Left ventricle myocardium superior (tissue), 1 donor: ENCODE data around the gene KIF26B. TPM values are rescaled to one million over a fixed set of nuclear protein-coding genes. Genes with fewer than 3 reads are reported as not detected.

Experiments
- ATAC-seq: fragments of 200-7000 bp; cut with Tn5 transposase; one replicate; pipeline ENCODE4 v1.9.1; 2020; ENCODE audit warnings: mild to moderate bottlenecking, moderate library complexity
- DNase-seq: peaks from one replicate; pipeline ENCODE4 v3.0.0-alpha.2; 2020
- intact Hi-C: fragments of 100-400 bp; cut with micrococcal nuclease; formaldehyde crosslinking; loops from one replicate; pipeline ENCODE4 v1.11.0; 2022
- total RNA-seq: library from RNA; stranded (reverse); fragmentation: NEBNext Ultra II Directional; extraction: Animal tissue kit (Norgen Biotek cat#: 25700); gene quantifications from one replicate; pipeline ENCODE4 v1.2.1, GENCODE V29; 2021
- donor health status: DM: no; HTN: yes; CAD: no; lungs with severe emphysema.

The KIF26B gene
- total RNA-seq, 1 donor from 2014 or later = 3.1 TPM

DNA sequence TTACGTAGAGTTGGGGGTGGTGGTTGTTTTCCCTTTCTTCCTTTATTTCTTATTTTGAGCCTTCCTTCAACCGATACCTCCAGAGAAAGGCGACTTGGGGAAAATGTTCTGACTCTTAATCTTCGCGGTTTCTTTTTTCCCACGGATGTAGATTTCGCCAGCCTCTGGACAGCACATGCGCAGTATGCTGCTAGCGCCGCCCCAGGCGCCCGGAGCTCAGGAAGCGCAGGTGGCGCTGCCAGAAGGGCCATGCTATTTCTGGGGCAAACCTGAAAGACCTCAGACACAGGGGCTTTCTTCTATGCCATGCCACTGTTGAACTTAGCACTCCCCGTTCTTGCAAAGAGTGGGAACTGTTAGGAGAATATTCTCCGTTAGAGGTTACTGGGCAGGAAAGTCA lies 392.1 kb downstream of the KIF26B start:
- ATAC-seq (no peak), DNase-seq (no peak)
- intact Hi-C loops = no loop called here

DNA sequence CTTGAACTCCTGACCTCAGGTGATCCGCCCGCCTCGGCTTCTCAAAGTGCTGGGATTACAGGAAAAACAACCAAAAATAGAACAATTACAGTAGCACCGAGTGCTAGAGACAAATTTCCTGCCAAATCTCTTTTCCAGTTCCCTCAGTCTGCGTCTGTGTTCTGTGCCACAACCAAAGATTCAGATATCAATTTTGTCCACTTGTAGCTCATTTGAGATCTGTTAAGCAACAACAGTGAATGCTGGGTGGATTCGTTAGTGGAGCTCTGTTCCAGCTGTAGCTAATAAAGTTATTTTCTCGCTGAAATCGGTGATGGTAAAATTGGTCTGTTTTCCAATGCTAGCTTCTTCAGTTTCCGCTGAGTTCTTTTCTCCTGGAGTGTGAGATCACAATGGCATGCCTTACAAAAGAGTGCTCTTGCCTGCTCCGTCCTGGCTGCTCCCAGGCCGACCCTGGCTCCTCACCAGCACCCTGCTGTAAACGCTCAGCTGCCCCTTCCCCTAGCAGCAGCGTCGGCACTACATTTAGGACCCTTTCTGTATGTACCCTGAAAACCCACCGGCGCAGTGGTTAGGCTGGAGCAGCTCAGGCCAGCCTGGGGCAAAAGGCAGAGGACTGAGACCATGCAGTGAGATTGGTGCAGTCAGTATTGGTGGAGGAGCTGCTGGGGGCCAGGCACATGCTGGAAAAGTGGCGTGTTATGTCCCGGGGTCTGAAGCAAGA lies 395.4 kb downstream of the KIF26B start:
- ATAC-seq (no peak), DNase-seq (no peak)
- intact Hi-C loops = no loop called here

DNA sequence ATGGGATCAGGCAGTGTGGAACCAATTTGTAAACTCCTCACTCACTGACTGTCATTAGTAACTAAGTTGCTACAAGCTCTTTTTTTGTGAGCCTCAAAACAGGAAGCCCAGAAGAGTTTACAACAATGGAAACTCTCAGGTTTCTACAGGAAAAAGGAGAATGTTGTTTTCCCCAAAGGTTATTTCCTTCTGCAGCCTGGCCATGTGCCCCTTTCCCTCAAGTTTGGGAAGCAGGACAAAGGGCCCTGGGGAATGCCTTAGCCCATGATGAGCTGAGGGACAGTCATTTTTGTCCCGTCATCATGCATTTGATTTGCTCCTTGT lies 395.9 kb downstream of the KIF26B start:
- ATAC-seq (no peak), DNase-seq (no peak)
- intact Hi-C loops = no loop called here

DNA sequence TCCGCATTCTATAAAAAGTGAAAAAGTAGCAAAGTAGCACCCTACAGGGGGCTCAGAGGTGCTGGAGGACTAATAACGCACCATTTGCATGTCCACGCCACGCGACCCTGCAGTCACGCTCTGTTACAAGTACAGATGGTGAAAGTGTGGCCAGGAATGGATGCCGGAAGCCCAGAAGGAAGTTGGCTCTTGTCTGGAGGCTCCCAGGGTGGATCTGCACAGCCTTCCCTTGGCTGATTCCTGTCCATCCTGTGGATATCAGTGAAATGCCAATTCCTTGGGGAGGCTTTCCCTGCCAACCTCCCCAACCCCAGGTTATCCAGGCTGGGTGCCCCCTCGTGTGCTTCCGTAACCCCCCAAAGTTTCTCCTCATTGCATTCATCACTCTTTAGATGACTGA lies 396.8 kb downstream of the KIF26B start:
- DNase-seq = no peak
- intact Hi-C loops = no loop called here
- no peak for ATAC-seq

GRCh38 chr1:245552331-245552730 lies 397.5 kb downstream of the KIF26B start:
- no peak for DNase-seq
- intact Hi-C loops = no loop called here
- no peak for ATAC-seq

DNA sequence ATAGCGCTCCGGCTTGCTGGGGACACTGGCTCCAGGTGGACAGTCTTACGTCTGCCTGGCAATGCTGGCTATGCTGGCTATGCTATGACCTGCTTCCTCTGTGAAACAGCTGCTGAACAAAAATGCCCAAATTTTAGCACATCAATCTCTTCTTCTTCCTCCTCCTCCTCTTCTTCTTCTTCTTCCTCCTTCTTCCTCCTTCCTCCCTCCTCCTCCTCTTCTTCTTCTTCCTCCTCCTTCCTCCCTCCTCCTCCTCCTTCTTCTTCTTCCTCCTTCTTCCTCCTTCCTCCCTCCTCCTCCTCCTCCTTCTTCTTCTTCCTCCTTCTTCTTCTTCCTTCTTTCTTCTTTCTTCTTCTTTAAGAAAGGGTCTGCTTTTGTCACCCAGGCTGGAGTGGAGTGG lies 401.3 kb downstream of the KIF26B start:
- intact Hi-C loops = no loop called here
- no peak for ATAC-seq
- no peak for DNase-seq

- DNase-seq (no peak), ATAC-seq (no peak)
- intact Hi-C loops = no loop called here
Measured at GRCh38 chr1:245558069-245558468, 403.3 kb downstream of the KIF26B start.

- ATAC-seq (no peak), DNase-seq (no peak)
- intact Hi-C loops = no loop called here
Measured at GRCh38 chr1:245560316-245560859, 405.6 kb downstream of the KIF26B start.

DNA sequence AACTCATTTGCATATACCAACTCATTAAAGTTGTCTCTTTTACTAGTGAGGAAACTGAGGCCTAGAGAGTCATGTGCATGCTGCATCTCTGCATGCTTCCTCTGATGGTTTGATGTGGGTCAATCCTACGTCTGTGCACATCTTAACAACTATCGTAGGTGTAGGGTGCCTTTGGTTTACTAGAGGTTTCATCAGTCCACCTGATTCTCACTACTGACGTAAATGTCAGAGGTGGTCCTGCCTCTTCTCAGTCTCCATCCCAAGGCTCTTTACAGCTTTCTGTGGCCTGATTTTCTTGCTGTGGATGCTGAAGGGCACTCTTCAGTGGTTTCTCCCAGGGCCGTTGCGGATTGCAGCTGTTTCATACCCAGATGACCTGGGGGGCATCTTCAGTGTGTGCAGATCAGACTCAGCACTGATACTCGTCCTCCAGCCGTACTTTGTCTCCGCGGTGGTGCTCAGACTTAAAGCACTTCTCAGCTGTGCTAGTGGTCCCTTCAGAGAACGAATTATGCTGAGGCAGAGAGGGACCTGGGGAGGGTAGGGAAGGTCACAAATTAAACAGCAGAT lies 407.0 kb downstream of the KIF26B start:
- intact Hi-C loops = no loop called here
- no peak for DNase-seq

DNA sequence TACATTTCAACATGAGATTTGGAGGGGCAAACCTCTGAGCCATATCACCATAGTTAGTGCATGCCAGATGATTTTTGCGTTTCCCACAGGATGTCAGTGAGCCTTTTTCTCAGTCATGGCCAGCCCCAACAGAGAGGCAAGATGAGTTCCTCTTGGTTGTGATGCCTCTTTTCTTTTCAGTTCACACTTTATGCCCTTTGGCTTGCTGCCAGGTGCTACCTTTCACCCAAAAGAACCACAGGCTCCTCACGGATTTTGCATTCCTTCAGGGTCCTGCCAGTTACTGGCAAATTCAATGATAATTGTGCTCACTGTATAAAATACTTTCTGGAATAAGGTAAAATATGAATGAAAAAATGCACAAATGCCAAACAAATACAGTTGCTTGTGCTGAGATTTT lies 411.3 kb downstream of the KIF26B start:
- DNase-seq (no peak), ATAC-seq (no peak)
- intact Hi-C loops = no loop called here

More for the DNA sequence above, 407.0 kb downstream of the KIF26B start:
- ATAC-seq = no peak

DNA sequence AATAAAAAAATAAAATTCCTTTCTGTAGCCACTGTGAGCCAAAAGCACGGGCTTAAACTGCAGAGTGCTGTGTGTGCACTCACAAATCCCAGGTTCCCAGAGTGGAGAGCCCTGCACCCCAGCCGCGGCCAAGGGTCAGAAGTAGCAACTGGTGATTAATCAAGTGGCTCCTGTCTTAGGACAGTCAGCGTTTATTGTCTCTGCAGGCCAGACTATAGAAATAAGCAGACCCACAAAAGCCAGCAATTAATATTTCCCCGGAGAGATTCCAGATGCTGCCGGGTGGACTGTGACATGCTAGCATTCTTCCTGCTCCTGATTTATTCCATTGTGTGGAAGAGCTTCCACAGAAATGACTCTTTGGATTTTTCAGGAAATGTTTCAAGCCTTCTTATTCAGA lies 412.2 kb downstream of the KIF26B start:
- ATAC-seq = no peak
- DNase-seq = no peak
- intact Hi-C loops = no loop called here

DNA sequence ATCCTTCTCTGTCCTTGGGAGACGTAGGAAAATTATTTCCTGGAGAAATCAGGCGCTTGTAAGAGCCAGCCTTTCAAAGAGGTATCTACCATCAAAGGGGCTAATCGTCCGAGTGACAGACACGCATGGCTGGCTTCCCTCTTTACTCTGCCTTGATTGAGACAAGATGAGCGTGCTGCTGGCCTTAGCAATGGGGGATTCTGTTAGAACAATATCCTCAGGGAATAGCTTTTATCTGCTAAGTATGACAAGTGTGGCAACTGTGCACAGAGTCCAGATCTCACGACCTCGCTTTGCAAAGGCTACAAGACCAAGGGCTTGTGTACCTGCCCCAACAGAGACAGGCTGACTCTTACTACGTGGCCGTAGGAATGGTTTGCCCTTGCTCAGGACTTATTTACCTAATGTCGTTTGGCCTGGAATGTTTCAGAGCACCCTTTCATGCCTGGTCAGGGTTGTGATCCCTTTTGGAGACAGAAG lies 417.1 kb downstream of the KIF26B start:
- intact Hi-C loops = no loop called here
- no peak for ATAC-seq
- no peak for DNase-seq

DNA sequence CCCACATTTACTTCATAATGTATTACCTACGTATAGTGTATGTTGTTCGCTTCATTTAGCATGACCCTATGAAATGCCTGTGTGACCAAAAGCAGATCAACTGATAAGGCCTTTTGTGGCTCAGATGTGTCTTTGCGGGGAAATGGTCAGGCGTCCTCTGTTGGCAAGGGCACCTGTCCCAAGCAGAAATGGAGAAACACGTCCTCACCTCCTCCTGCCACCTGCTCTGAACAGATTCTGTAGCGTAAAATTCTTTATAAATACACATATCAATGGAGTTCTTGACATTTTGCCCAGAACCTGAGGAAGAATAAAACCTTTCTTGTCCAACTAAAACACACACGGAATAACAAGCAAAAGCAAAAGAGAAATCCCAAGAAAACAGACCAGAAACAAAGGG lies 417.9 kb downstream of the KIF26B start:
- DNase-seq (no peak), ATAC-seq (no peak)
- intact Hi-C loops = no loop called here

DNA sequence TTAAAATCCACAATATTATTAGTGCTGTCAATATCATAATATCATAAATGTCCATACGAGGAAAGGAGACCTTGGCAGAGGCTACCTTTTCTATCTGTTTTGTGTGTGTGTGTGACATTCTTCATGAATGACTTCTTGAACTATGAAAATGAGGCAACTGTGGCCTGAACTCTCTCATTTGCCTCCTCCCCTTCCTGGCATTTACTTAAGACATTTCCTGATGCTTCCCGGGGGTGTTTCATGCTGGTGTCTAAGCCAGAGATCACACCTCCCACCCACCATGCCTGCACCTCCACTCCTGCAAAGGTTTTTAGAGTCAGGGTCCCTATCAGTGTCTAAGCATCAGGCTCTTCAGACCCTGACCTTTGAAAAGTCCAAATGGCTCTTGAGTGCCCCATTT lies 420.9 kb downstream of the KIF26B start:
- no peak for ATAC-seq

GRCh38 chr1:245576323-245576722 lies 421.5 kb downstream of the KIF26B start:
- DNase-seq (no peak), ATAC-seq (no peak)
- intact Hi-C loops = no loop called here

More for the DNA sequence above, 420.9 kb downstream of the KIF26B start:
- no peak for DNase-seq
- intact Hi-C loops = no loop called here

GRCh38 chr1:245577191-245578157 lies 422.7 kb downstream of the KIF26B start:
- ATAC-seq = no peak
- no peak for DNase-seq
- intact Hi-C loops = no loop called here

GRCh38 chr1:245578308-245578707 lies 423.5 kb downstream of the KIF26B start:
- DNase-seq (no peak), ATAC-seq (no peak)
- intact Hi-C loops = no loop called here

- no peak for DNase-seq
- intact Hi-C loops = no loop called here
- ATAC-seq = no peak
Measured at GRCh38 chr1:245578771-245579170, 424.0 kb downstream of the KIF26B start.

DNA sequence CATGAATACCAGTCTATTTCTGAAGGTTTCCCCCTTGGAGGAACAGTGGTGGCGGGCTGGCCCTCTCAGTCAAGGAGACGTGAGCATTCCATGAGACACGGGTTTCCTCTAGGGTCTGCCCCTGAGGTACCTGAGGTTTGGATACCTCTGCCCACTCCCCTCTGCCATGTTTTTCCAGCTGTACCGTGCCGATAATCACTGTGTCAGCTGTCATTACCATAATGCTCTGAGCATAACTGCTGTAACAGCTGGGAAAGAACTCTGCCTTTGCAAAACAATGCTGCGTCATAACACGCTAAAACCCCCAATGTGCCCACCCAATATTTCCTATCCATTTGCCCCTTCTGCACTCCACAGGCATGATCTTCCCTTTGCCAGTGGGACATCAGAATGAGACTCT lies 425.1 kb downstream of the KIF26B start:
- DNase-seq (no peak), ATAC-seq (no peak)
- intact Hi-C loops = no loop called here

DNA sequence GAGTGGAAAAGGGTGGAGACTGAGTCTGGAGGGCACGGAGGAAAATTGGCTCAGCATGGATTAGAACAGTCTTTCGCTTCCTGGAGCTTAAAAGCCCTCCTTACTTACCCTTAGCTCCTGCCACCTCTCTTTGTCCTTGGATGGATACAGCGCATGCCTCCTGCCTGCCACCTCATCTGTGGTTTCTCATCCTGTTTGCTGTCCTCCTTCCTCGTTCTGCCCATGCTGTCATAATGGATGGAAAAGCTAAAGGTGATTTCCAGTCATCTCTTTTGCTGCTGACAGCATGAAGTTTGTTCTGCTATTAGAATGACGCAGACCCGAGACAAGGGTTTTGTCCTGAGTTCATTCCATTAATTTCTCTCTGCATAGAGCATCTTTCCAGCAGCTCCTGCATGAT lies 425.9 kb downstream of the KIF26B start:
- ATAC-seq (no peak), DNase-seq (no peak)
- intact Hi-C loops = no loop called here
